K562 (cell line): ENCODE measurements around the gene MED16. TPM values are rescaled to one million over a fixed set of nuclear protein-coding genes. Genes with fewer than 3 reads are reported as not detected.

Experiments
- ATAC-seq: fragments of 200-7000 bp; cut with Tn5 transposase; 3 replicates; pipeline ENCODE4 v1.9.1; 2020; ENCODE audit warnings: moderate library complexity
- BruUV-seq: library from RNA; stranded (reverse); fragments of 400-500 nt; replicated peaks from 2 replicates; lab custom pipeline; 2021; lab: Mats Ljungman, UMichigan
- CTCF ChIA-PET: fragments of 300-600 bp; formaldehyde crosslinking; extraction: SDS; loops from one replicate; lab custom pipeline; 2021; ENCODE audit warnings: low intra/inter-chr PET ratio; lab: Yijun Ruan, JAX
- POLR2A ChIA-PET: fragments of 300-600, 350-650 bp; sonication (Branson Sonifier 250); formaldehyde crosslinking; extraction: SDS; loops from one replicate; lab custom pipeline; 2021; ENCODE audit warnings: antibody characterized with exemption, inconsistent platforms; lab: Yijun Ruan, JAX
- DNase-seq, 4 experiments: peaks; one replicate each; pipeline versions ENCODE4 v3.0.0 to v3.0.0-alpha.2; 2011 to 2018; ENCODE audit warnings: low spot score in 3 of 4, mixed read lengths in 3 of 4; ENCODE audit errors: extremely low read depth in 1 of 4
- FAIRE-seq: peaks from 2 replicates; lab custom pipeline; 2011; peaks lifted over from hg19 to GRCh38; lab: Jason Lieb, UNC
- H2AFZ ChIP-seq: 2 replicates; pipeline ENCODE4 v1.6.0; 2011; ENCODE audit warnings: low read depth, low read length, control low read depth, inconsistent platforms
- H3K27ac ChIP-seq: fragments of 200-600 bp; 3 replicates; pipeline ENCODE4 v1.8.0; 2011; ENCODE audit warnings: low read depth, mild to moderate bottlenecking, control low read depth, inconsistent platforms, low read length, moderate library complexity, mixed read lengths; ENCODE audit errors: extremely low read depth
- H3K27me3 ChIP-seq, 2 experiments: fragments of 300-600 bp in 1 of 2; 2 replicates in 1 of 2; 3 replicates in 1 of 2; pipeline versions ENCODE4 v1.6.0 to v1.8.0; 2011; ENCODE audit warnings: inconsistent platforms in 2 of 2, low read length in 2 of 2, mild to moderate bottlenecking in 1 of 2, mixed read lengths in 1 of 2, moderate library complexity in 1 of 2; ENCODE audit not compliant: control insufficient read depth in 2 of 2, insufficient read depth in 2 of 2
- H3K36me3 ChIP-seq: fragments of 300-600 bp; 3 replicates; pipeline ENCODE4 v1.8.0; 2011; ENCODE audit warnings: mild to moderate bottlenecking, low read length, inconsistent platforms; ENCODE audit not compliant: control insufficient read depth, insufficient read depth
- H3K4me1 ChIP-seq, 2 experiments: fragments of 200-600 bp in 1 of 2; replicated peaks in 1 of 2; 2 replicates in 1 of 2; 3 replicates in 1 of 2; pipeline versions ENCODE4 v1.5.1 to v1.8.0; 2011; ENCODE audit warnings: inconsistent platforms in 2 of 2, low read length in 2 of 2, mild to moderate bottlenecking in 1 of 2, mixed read lengths in 1 of 2, moderate library complexity in 1 of 2; ENCODE audit not compliant: control insufficient read depth in 2 of 2, insufficient read depth in 2 of 2
- H3K4me2 ChIP-seq: 2 replicates; pipeline ENCODE4 v1.6.1; 2011; ENCODE audit warnings: low read length, control low read depth, inconsistent platforms, mixed read lengths; ENCODE audit not compliant: insufficient read depth
- H3K4me3 ChIP-seq: fragments of 200-600 bp; sonication (generic), shearing (Covaris generic); 2 replicates; pipeline ENCODE4 v1.5.1; 2016; ENCODE audit warnings: control low read depth, inconsistent platforms
- H3K79me2 ChIP-seq: fragments of 200-600 bp; 3 replicates; pipeline ENCODE4 v1.8.0; 2011; ENCODE audit warnings: low read length, inconsistent platforms; ENCODE audit not compliant: control insufficient read depth, insufficient read depth
- H3K9ac ChIP-seq, 2 experiments: 2 replicates each; pipeline versions ENCODE4 v1.6.0 to v1.6.1; 2011; ENCODE audit warnings: low read depth in 2 of 2, low read length in 2 of 2, control low read depth in 1 of 2, inconsistent platforms in 1 of 2, mild to moderate bottlenecking in 1 of 2, mixed read lengths in 1 of 2; ENCODE audit not compliant: insufficient read depth in 1 of 2
- H3K9me1 ChIP-seq: one replicate; pipeline ENCODE4 v1.6.0; 2011; ENCODE audit warnings: inconsistent platforms, mild to moderate bottlenecking, low read length, moderate library complexity; ENCODE audit not compliant: control insufficient read depth, insufficient read depth
- H3K9me3 ChIP-seq: replicated peaks from 2 replicates; pipeline ENCODE4 v1.5.1; 2011; ENCODE audit warnings: low read depth, low read length, inconsistent platforms; ENCODE audit not compliant: control insufficient read depth, insufficient read depth
- H4K20me1 ChIP-seq: replicated peaks from 2 replicates; pipeline ENCODE4 v1.6.1; 2011; ENCODE audit warnings: low read length, inconsistent platforms, mixed read lengths; ENCODE audit not compliant: control insufficient read depth, insufficient read depth
- ADNP ChIP-seq: fragments of 200-800 bp; sonication (Bioruptor generic); IDR thresholded peaks from 2 replicates; pipeline ENCODE4 v1.6.1; 2016; ENCODE audit warnings: missing genetic modification characterization, missing compliant biosample characterization
- ATF7 ChIP-seq: fragments of 450-650 bp; IDR thresholded peaks from 2 replicates; pipeline ENCODE4 v1.7.1; 2014; ENCODE audit warnings: mild to moderate bottlenecking, moderate library complexity
- CEBPB ChIP-seq: fragments of 450-650 bp; IDR thresholded peaks from 2 replicates; pipeline ENCODE4 v1.6.1; 2016; ENCODE audit warnings: missing genetic modification characterization, missing compliant biosample characterization
- CTBP1 ChIP-seq: fragments of 450-650 bp; IDR thresholded peaks from 2 replicates; pipeline ENCODE4 v1.6.1; 2016; ENCODE audit warnings: borderline replicate concordance
- EP300 ChIP-seq: IDR thresholded peaks from 2 replicates; pipeline ENCODE4 v1.6.1; 2012; ENCODE audit warnings: low read length, improper control_type of control experiment
- EP400 ChIP-seq: fragments of 450-650 bp; IDR thresholded peaks from 2 replicates; pipeline ENCODE4 v1.6.1; 2017; ENCODE audit warnings: antibody characterized with exemption, mild to moderate bottlenecking, moderate library complexity
- ESRRA ChIP-seq: fragments of 450-650 bp; IDR thresholded peaks from 2 replicates; pipeline ENCODE4 v1.6.1; 2014; ENCODE audit warnings: low read depth, mild to moderate bottlenecking, moderate library complexity, borderline replicate concordance
- KDM1A ChIP-seq, 2 experiments: fragments of 450-650 bp; IDR thresholded peaks; 2 replicates each; pipeline ENCODE4 v1.6.1; 2016; ENCODE audit warnings: mild to moderate bottlenecking in 2 of 2
- KDM4B ChIP-seq, 2 experiments: fragments of 450-650 bp in 1 of 2; sonication (generic) in 1 of 2; IDR thresholded peaks; 2 replicates each; pipeline ENCODE4 v1.6.1; 2016 to 2017; ENCODE audit warnings: borderline replicate concordance in 2 of 2, antibody characterized with exemption in 1 of 2, low read depth in 1 of 2, mild to moderate bottlenecking in 1 of 2
- NFIC ChIP-seq: fragments of 450-650 bp; IDR thresholded peaks from 2 replicates; pipeline ENCODE4 v1.6.1; 2017; ENCODE audit warnings: mild to moderate bottlenecking, inconsistent platforms
- TFAP4 ChIP-seq: sonication (generic); formaldehyde crosslinking; IDR thresholded peaks from 2 replicates; pipeline ENCODE4 v1.8.0; 2022; ENCODE audit warnings: missing genetic modification reagents, mild to moderate bottlenecking, moderate library complexity, borderline replicate concordance
- TOE1 ChIP-seq, 2 experiments: fragments of 450-650 bp in 1 of 2; sonication (generic) in 1 of 2; formaldehyde crosslinking in 1 of 2; IDR thresholded peaks; 2 replicates each; pipeline versions ENCODE4 v1.7.1 to v1.8.0; 2016 to 2022; ENCODE audit warnings: borderline replicate concordance in 2 of 2, mild to moderate bottlenecking in 2 of 2, antibody characterized with exemption in 1 of 2, inconsistent platforms in 1 of 2, low read depth in 1 of 2, missing genetic modification reagents in 1 of 2, moderate library complexity in 1 of 2
- VEZF1 ChIP-seq: fragments of 200-800 bp; sonication (Bioruptor generic); IDR thresholded peaks from 2 replicates; pipeline ENCODE4 v1.6.1; 2017; ENCODE audit warnings: missing genetic modification characterization, missing compliant biosample characterization
- ZFP36 ChIP-seq: fragments of 150-350 bp; IDR thresholded peaks from 2 replicates; pipeline ENCODE4 v1.6.1; 2018; ENCODE audit warnings: low read length, low read depth; ENCODE audit not compliant: partially characterized antibody
- ZFX ChIP-seq: sonication (generic); formaldehyde crosslinking; IDR thresholded peaks from 2 replicates; pipeline ENCODE4 v1.8.0; 2022; ENCODE audit warnings: mild to moderate bottlenecking, missing genetic modification reagents, moderate library complexity
- ZNF277 ChIP-seq: fragments of 250-450 bp; sonication (Bioruptor Pico); IDR thresholded peaks from 2 replicates; pipeline ENCODE4 v1.8.0; 2022; ENCODE audit warnings: inconsistent platforms, mild to moderate bottlenecking, moderate library complexity, borderline replicate concordance
- WGBS: fragments of 100-300 bp; shearing (Covaris generic); methylation state at CpG from one replicate; pipeline ENCODE4 v1.1.6; 2016; ENCODE audit warnings: low coverage, mixed read lengths; ENCODE audit not compliant: insufficient coverage; ENCODE audit errors: missing lambda C conversion rate; 5-methylcytosine and 5-hydroxymethylcytosine counted together
- in situ Hi-C: fragments of 300-500 bp; cut with MboI; formaldehyde crosslinking; loops from 4 replicates; pipeline ENCODE4 v1.15.0; 2018; ENCODE audit warnings: inconsistent platforms, mixed read lengths
- intact Hi-C: fragments of 100-400 bp; cut with micrococcal nuclease; formaldehyde crosslinking; loops from 2 replicates; pipeline ENCODE4 v1.14.2; 2022
- polyA plus RNA-seq, 8 experiments: library from polyadenylated mRNA; depleted of rRNA in 4 of 8; stranded (reverse) in 5 of 8; unstranded in 3 of 8; fragments of >200 nt; fragmentation: Nextera tagmentation in 2 of 8; fragmentation: Illumina TruSeq in 1 of 8; extraction: Ambion mirVana in 2 of 8; extraction: Trizol in 1 of 8; gene quantifications; 2 replicates each; pipeline versions ENCODE4 v1.2.1 to v1.2.3, GENCODE V29; 2011 to 2014; ENCODE audit warnings: inconsistent platforms in 1 of 8, missing spikeins in 1 of 8
- total RNA-seq, 7 experiments: library from RNA; depleted of rRNA in 6 of 7; stranded (reverse); fragments of >200 nt in 6 of 7; fragmentation: Illumina TruSeq in 2 of 7; extraction: Trizol in 2 of 7; gene quantifications; 2 replicates each; pipeline versions ENCODE4 v1.2.1 to v1.2.3, GENCODE V29; 2011 to 2021; ENCODE audit warnings: low replicate concordance in 1 of 7
- TF ChIP-seq, protein P1 (sequence below): fragments of 250-450 bp; sonication (Bioruptor Pico); IDR thresholded peaks from 2 replicates; pipeline ENCODE4 v1.5.0; 2021

The MED16 gene
- total and polyA plus RNA-seq, 9 of the 15 experiments (the other 6 are each of a cell fraction or from before 2014, with no cell fraction given): 0.89 to 59.9 (median 8.6) TPM

GRCh38 chr19:850221-850978 is 42.6 kb downstream of the MED16 start:
- H3K4me2 ChIP-seq: peak overlapping the region; percentile 4; the same call in 1 of the 2 replicates
- H3K27ac ChIP-seq: peak overlapping the region; percentile 5; the same call in 1 of the 3 replicates
- H3K79me2 ChIP-seq: no peaks in the 10 kb centered on the region
- H2AFZ ChIP-seq: peak overlapping the region; percentile 67
- no peak overlapping the region for H3K4me3 ChIP-seq
- FAIRE-seq (no peak), ATAC-seq (peak; percentile 72), DNase-seq (peak; percentile 41 to 57 (median 48))
- ChIA-PET CTCF (no interaction called here), POLR2A (no interaction called here)
- H3K4me1 ChIP-seq: peaks cover 5 to 52% of the 10 kb centered on the region in 2 experiments; a peak in 3 of 5 replicates
- peak overlapping the region in 1 of 2 experiments; percentile 73; a peak in 3 of 4 replicates for H3K9ac ChIP-seq
- WGBS: 25% methylated on average over 21 of the region's 28 CpGs
- no peaks in the 10 kb centered on the region for H3K9me3 ChIP-seq
- intact Hi-C loops (no loop called here), in situ Hi-C loops (no loop called here)
- H3K36me3 ChIP-seq: no peaks in the 10 kb centered on the region
- H4K20me1 ChIP-seq: no peaks in the 10 kb centered on the region
- H3K27me3 ChIP-seq: no peaks in the 10 kb centered on the region
- H3K9me1 ChIP-seq: no peaks in the 10 kb centered on the region
- no TSS peak for BruUV-seq
- TF ChIP-seq TFAP4 (peak; percentile 56), ZNF277 (CRISPR knock-in tag) (no peak), ADNP (tag) (peak; percentile 93), ZFP36 (peak; percentile 73), ZFX (CRISPR knock-in tag) (peak; percentile 33; the same call in 1 of the 2 replicates), VEZF1 (CRISPR knock-in tag) (peak; percentile 69), EP400 (no peak), KDM4B (IDR thresholded peaks at IDR 0.05; ENCODE audit: borderline replicate concordance in 2 of 2, low read depth in 1 of 2) (no peak), ATF7 (no peak), KDM1A (IDR thresholded peaks at IDR 0.05) (peak in 1 of 2 experiments; percentile 62; a peak in 2 of 4 replicates), ESRRA (0 out of 2 replicates have a peak, but pooled peaks have one; percentile 23), NFIC (peak; percentile 88), CEBPB (tag) (peak; percentile 91), CTBP1 (peak; percentile 29; the same call in 1 of the 2 replicates), EP300 (peak; percentile 31; the same call in 1 of the 2 replicates), TOE1 (IDR thresholded peaks at IDR 0.05; ENCODE audit: borderline replicate concordance) (0 out of 2 replicates have a peak, but pooled peaks have one; percentile 14), TOE1 (CRISPR knock-in tag; IDR thresholded peaks at IDR 0.05; ENCODE audit: borderline replicate concordance, low read depth) (no peak)
- TF ChIP-seq, protein P1, sequence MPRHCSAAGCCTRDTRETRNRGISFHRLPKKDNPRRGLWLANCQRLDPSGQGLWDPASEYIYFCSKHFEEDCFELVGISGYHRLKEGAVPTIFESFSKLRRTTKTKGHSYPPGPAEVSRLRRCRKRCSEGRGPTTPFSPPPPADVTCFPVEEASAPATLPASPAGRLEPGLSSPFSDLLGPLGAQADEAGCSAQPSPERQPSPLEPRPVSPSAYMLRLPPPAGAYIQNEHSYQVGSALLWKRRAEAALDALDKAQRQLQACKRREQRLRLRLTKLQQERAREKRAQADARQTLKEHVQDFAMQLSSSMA (CRISPR knock-in tag): no peak
